ENCODE results near the gene ZBTB17.
"Not testable (repeated sequence)": the region's sequence is repeated elsewhere in the genome, so short reads cannot be mapped to it uniquely, and the experiment has no call there.

Gene ZBTB17

GRCh38 chr1:16006552-16007485 lies 30.9 kb upstream of the ZBTB17 start:
- H3K27me3 ChIP-seq = no peaks in the 10 kb centered on the region
- no peaks in the 10 kb centered on the region for H3K36me3 ChIP-seq
- H3K4me1 ChIP-seq = no peaks in the 10 kb centered on the region
- no peaks in the 10 kb centered on the region for H3K9me3 ChIP-seq
- TF ChIP-seq CTCF (IDR thresholded peaks at IDR 0.05; ENCODE audit: low read depth, low read length) = no peak
- no peak overlapping the region for H3K4me3 ChIP-seq (ENCODE audit: low read depth, low read length)
- DNase-seq = no peak

- TF ChIP-seq CTCF (IDR thresholded peaks at IDR 0.05; ENCODE audit: low read depth, low read length) = no peak
- Histone ChIP-seq H3K27me3 (no peaks in the 10 kb centered on the region), H3K9me3 (no peaks in the 10 kb centered on the region), H3K36me3 (no peaks in the 10 kb centered on the region), H3K4me1 (no peaks in the 10 kb centered on the region), H3K4me3 (ENCODE audit: low read depth, low read length) (no peak overlapping the region)
- no peak for DNase-seq
Observed at GRCh38 chr1:16006010-16006409, 30.1 kb upstream of the ZBTB17 start.

GRCh38 chr1:16005597-16005996 lies 29.7 kb upstream of the ZBTB17 start:
- no peak for DNase-seq
- H3K36me3 ChIP-seq = no peaks in the 10 kb centered on the region
- no peaks in the 10 kb centered on the region for H3K4me1 ChIP-seq
- no peaks in the 10 kb centered on the region for H3K9me3 ChIP-seq
- no peak overlapping the region for H3K4me3 ChIP-seq (ENCODE audit: low read depth, low read length)
- H3K27me3 ChIP-seq = no peaks in the 10 kb centered on the region
- TF ChIP-seq CTCF (IDR thresholded peaks at IDR 0.05; ENCODE audit: low read depth, low read length) = no peak

- not testable (repeated sequence) for H3K4me3 ChIP-seq (ENCODE audit: low read depth, low read length); H3K27me3 ChIP-seq; H3K36me3 ChIP-seq; H3K9me3 ChIP-seq; H3K4me1 ChIP-seq; DNase-seq
Observed at GRCh38 chr1:16001274-16001673, 25.4 kb upstream of the ZBTB17 start.

GRCh38 chr1:15998929-15999328 lies 23.0 kb upstream of the ZBTB17 start:
- Histone ChIP-seq H3K4me3 (ENCODE audit: low read depth, low read length) (no peak overlapping the region), H3K36me3 (no peaks in the 10 kb centered on the region), H3K9me3 (no peaks in the 10 kb centered on the region), H3K4me1 (no peaks in the 10 kb centered on the region), H3K27me3 (no peaks in the 10 kb centered on the region)
- no peak for DNase-seq
- no peak for TF ChIP-seq CTCF (IDR thresholded peaks at IDR 0.05; ENCODE audit: low read depth, low read length)

GRCh38 chr1:15997637-15998280 lies 21.9 kb upstream of the ZBTB17 start:
- no peaks in the 10 kb centered on the region for H3K9me3 ChIP-seq
- TF ChIP-seq CTCF (IDR thresholded peaks at IDR 0.05; ENCODE audit: low read depth, low read length) = no peak
- H3K4me1 ChIP-seq = no peaks in the 10 kb centered on the region
- no peaks in the 10 kb centered on the region for H3K27me3 ChIP-seq
- no peak for DNase-seq
- H3K4me3 ChIP-seq (ENCODE audit: low read depth, low read length) = no peak overlapping the region
- no peaks in the 10 kb centered on the region for H3K36me3 ChIP-seq

All from BE2C (cell line).